ENCODE data around the gene ABCA3.

The ABCA3 gene

GRCh38 chr16:2358811-2359210 is 18.3 kb upstream of the ABCA3 start:
- no peak for DNase-seq (ENCODE audit: insufficient read length, low spot score)
- FAIRE-seq: no peak

- no peak for DNase-seq (ENCODE audit: insufficient read length, low spot score)
- FAIRE-seq: no peak
Measured at GRCh38 chr16:2357331-2357730, 16.8 kb upstream of the ABCA3 start.

- DNase-seq (ENCODE audit: insufficient read length, low spot score) (no peak), FAIRE-seq (no peak)
Measured at GRCh38 chr16:2350500-2350899, 10.0 kb upstream of the ABCA3 start.

- FAIRE-seq: no peak
- no peak for DNase-seq (ENCODE audit: insufficient read length, low spot score)
Measured at GRCh38 chr16:2343211-2343610, 2.7 kb upstream of the ABCA3 start.

GRCh38 chr16:2341456-2342447 is 1.2 kb upstream of the ABCA3 start:
- FAIRE-seq (no peak), DNase-seq (ENCODE audit: insufficient read length, low spot score) (no peak)

- DNase-seq (ENCODE audit: insufficient read length, low spot score) (peak; percentile 42), FAIRE-seq (no peak)
Measured at GRCh38 chr16:2339521-2340484, 725 bp downstream of the ABCA3 start.

- DNase-seq (ENCODE audit: insufficient read length, low spot score): no peak
- no peak for FAIRE-seq
Measured at GRCh38 chr16:2337431-2338296, 2.9 kb downstream of the ABCA3 start.

- no peak for FAIRE-seq
- no peak for DNase-seq (ENCODE audit: insufficient read length, low spot score)
Measured at GRCh38 chr16:2335286-2335895, 5.1 kb downstream of the ABCA3 start.

GRCh38 chr16:2333772-2334379 is 6.7 kb downstream of the ABCA3 start:
- FAIRE-seq (no peak), DNase-seq (ENCODE audit: insufficient read length, low spot score) (peak; percentile 75)

GRCh38 chr16:2333231-2333630 is 7.3 kb downstream of the ABCA3 start:
- no peak for FAIRE-seq
- no peak for DNase-seq (ENCODE audit: insufficient read length, low spot score)

GRCh38 chr16:2331931-2332267 is 8.6 kb downstream of the ABCA3 start:
- DNase-seq (ENCODE audit: insufficient read length, low spot score) (no peak), FAIRE-seq (no peak)

GRCh38 chr16:2331199-2331930 is 9.2 kb downstream of the ABCA3 start:
- DNase-seq (ENCODE audit: insufficient read length, low spot score) (no peak), FAIRE-seq (no peak)

- FAIRE-seq (no peak), DNase-seq (ENCODE audit: insufficient read length, low spot score) (no peak)
Measured at GRCh38 chr16:2329532-2329931, 11.0 kb downstream of the ABCA3 start.

- no peak for FAIRE-seq
- no peak for DNase-seq (ENCODE audit: insufficient read length, low spot score)
Measured at GRCh38 chr16:2328428-2328827, 12.1 kb downstream of the ABCA3 start.

GRCh38 chr16:2326191-2326590 is 14.3 kb downstream of the ABCA3 start:
- DNase-seq (ENCODE audit: insufficient read length, low spot score): no peak
- FAIRE-seq: no peak

- FAIRE-seq (no peak), DNase-seq (ENCODE audit: insufficient read length, low spot score) (no peak)
Measured at GRCh38 chr16:2325791-2326190, 14.7 kb downstream of the ABCA3 start.

GRCh38 chr16:2325181-2325580 is 15.3 kb downstream of the ABCA3 start:
- DNase-seq (ENCODE audit: insufficient read length, low spot score) (no peak), FAIRE-seq (no peak)

GRCh38 chr16:2324296-2324859 is 16.1 kb downstream of the ABCA3 start:
- DNase-seq (ENCODE audit: insufficient read length, low spot score): no peak
- FAIRE-seq: no peak

GRCh38 chr16:2323701-2324100 is 16.8 kb downstream of the ABCA3 start:
- DNase-seq (ENCODE audit: insufficient read length, low spot score): no peak
- no peak for FAIRE-seq
